ENCODE results near the gene TRIM38. TPM values are rescaled to one million over a fixed set of nuclear protein-coding genes. Genes with fewer than 3 reads are reported as not detected.

TRIM38 gene
- total and polyA plus RNA-seq, 2 of the 13 experiments (the other 11 are each of a cell fraction or from before 2014, with no cell fraction given) = 2.5 to 3.1 TPM

GRCh38 chr6:26009817-26010216, 47.2 kb downstream of the TRIM38 start:
- H3K9ac ChIP-seq (ENCODE audit: insufficient read depth, low read depth, low read length) = no peak overlapping the region
- no peak overlapping the region for H3K27ac ChIP-seq (ENCODE audit: extremely low read length, insufficient read depth, low read length)
- POLR2A ChIA-PET = interaction anchor here (1.3 to 2.2 kb wide), 2 partner anchors 16 to 17 kb away, joined by 3 to 7 read pairs; no protein-coding TSS in a partner anchor
- no peaks in the 10 kb centered on the region for H3K79me2 ChIP-seq (ENCODE audit: insufficient read depth, low read length)
- H3K27me3 ChIP-seq (ENCODE audit: control insufficient read depth in 1 of 2, insufficient read depth in 2 of 2, low read length in 2 of 2) = no peaks in the 10 kb centered on the region
- no peaks in the 10 kb centered on the region for H3K36me3 ChIP-seq (replicated peaks in 1 of 2; ENCODE audit: control insufficient read depth in 1 of 2, insufficient read depth in 2 of 2, low read length in 2 of 2)
- peaks cover 23% of the 10 kb centered on the region for H3K4me1 ChIP-seq (ENCODE audit: insufficient read depth, low read length)
- no peak for ATAC-seq
- BruUV-seq (replicated peaks) = no TSS peak
- H2AFZ ChIP-seq (ENCODE audit: low read length) = no peak overlapping the region
- H3K4me3 ChIP-seq (replicated peaks in 1 of 3; ENCODE audit: insufficient read depth in 1 of 3, low read depth in 2 of 3, low read length in 3 of 3) = no peak overlapping the region
- FAIRE-seq = no peak
- no peak overlapping the region for H3K4me2 ChIP-seq (ENCODE audit: low read depth, low read length)
- no peaks in the 10 kb centered on the region for H3K9me3 ChIP-seq (ENCODE audit: low read length)
- no peak for DNase-seq (ENCODE audit: low spot score)
- in situ Hi-C loops (cut with HindIII; ENCODE audit: extremely low pct_ligation_motif_present, low pct_unique_long_range_greater_than_20kb) = no loop called here
- H4K20me1 ChIP-seq (ENCODE audit: insufficient read depth, low read length) = no peaks in the 10 kb centered on the region
- 84% methylated on average over 4 of the region's 4 CpGs for WGBS (ENCODE audit: low lambda C conversion rate)
- TF ChIP-seq ZBTB42 (CRISPR knock-in tag; IDR thresholded peaks at IDR 0.05) (no peak), ZSCAN30 (CRISPR knock-in tag; IDR thresholded peaks at IDR 0.05) (no peak), RAD21 (CRISPR knock-in tag; IDR thresholded peaks at IDR 0.05) (no peak), ZNF512B (CRISPR knock-in tag; IDR thresholded peaks at IDR 0.05; ENCODE audit: borderline replicate concordance) (no peak), ZNF44 (CRISPR knock-in tag; IDR thresholded peaks at IDR 0.05) (no peak), PAF1 (CRISPR knock-in tag; IDR thresholded peaks at IDR 0.05) (no peak), EED (CRISPR knock-in tag; IDR thresholded peaks at IDR 0.05) (no peak), RFXANK (CRISPR knock-in tag; IDR thresholded peaks at IDR 0.05) (no peak), KLF15 (CRISPR knock-in tag; IDR thresholded peaks at IDR 0.05; ENCODE audit: borderline replicate concordance) (no peak), RFX5 (IDR thresholded peaks at IDR 0.05; ENCODE audit: low read depth, low read length) (no peak)
- intact Hi-C loops (cut with micrococcal nuclease; ENCODE audit: unreplicated experiment) = no loop called here
- CTCF ChIA-PET (ENCODE audit: low intra/inter-chr PET ratio, low total read pairs) = no interaction called here
